VCaP (cell line): ENCODE results near the gene CEP120.

Source experiments
- H3K27ac ChIP-seq: fragments of 450-650 bp; 2 replicates; pipeline ENCODE4 v1.5.1; 2017
- CTCF ChIP-seq: fragments of 450-650 bp; conservative IDR thresholded peaks from 2 replicates; pipeline ENCODE4 v1.5.1; 2017; ENCODE audit warnings: mild to moderate bottlenecking, moderate library complexity

The CEP120 gene

GRCh38 chr5:123305751-123306150 is 117.5 kb downstream of the CEP120 start:
- no peak overlapping the region for H3K27ac ChIP-seq
- TF ChIP-seq CTCF, result no peak

- no peak for TF ChIP-seq CTCF
- H3K27ac ChIP-seq, result no peak overlapping the region
Observed at GRCh38 chr5:123304777-123305316, 118.4 kb downstream of the CEP120 start.

- no peak overlapping the region for H3K27ac ChIP-seq
- no peak for TF ChIP-seq CTCF
Observed at GRCh38 chr5:123303802-123304201, 119.4 kb downstream of the CEP120 start.

- no peak for TF ChIP-seq CTCF
- no peak overlapping the region for H3K27ac ChIP-seq
Observed at GRCh38 chr5:123300266-123300665, 122.9 kb downstream of the CEP120 start.

GRCh38 chr5:123299136-123299535 is 124.1 kb downstream of the CEP120 start:
- TF ChIP-seq CTCF, result no peak

GRCh38 chr5:123298335-123299030 is 124.7 kb downstream of the CEP120 start:
- H3K27ac ChIP-seq, result no peak overlapping the region
- no peak for TF ChIP-seq CTCF

More at GRCh38 chr5:123299136-123299535, 124.1 kb downstream of the CEP120 start:
- no peak overlapping the region for H3K27ac ChIP-seq

- TF ChIP-seq CTCF, result no peak
- no peak overlapping the region for H3K27ac ChIP-seq
Observed at GRCh38 chr5:123297866-123298265, 125.3 kb downstream of the CEP120 start.
